Suprapubic skin (tissue), 3 donors: ENCODE data around the gene ADGRE1.

Source experiments
- CTCF ChIP-seq, 2 donors: fragments of 200-600 bp in 1 of 2; fragments of 450-650 bp in 1 of 2; sonication (generic) in 1 of 2; IDR thresholded peaks; one replicate each; pipeline ENCODE4 v1.5.1; 2016 to 2019; ENCODE audit warnings: antibody characterized with exemption in 2 of 2, mild to moderate bottlenecking in 1 of 2, moderate library complexity in 1 of 2
- POLR2AphosphoS5 ChIP-seq, 3 donors: sonication (generic); formaldehyde crosslinking; IDR thresholded peaks; one replicate each; pipeline ENCODE4 v1.6.1; 2017; ENCODE audit warnings: antibody characterized with exemption in 3 of 3

GRCh38 chr19:6875218-6875617 is 12.2 kb upstream of the ADGRE1 start:
- no peak for TF ChIP-seq CTCF (IDR thresholded peaks at IDR 0.05)
- TF ChIP-seq POLR2AphosphoS5 (IDR thresholded peaks at IDR 0.05): no peak
